GM13977 (cell line): Measurements from ENCODE around the gene PSENEN.

ENCODE experiments used
- DNase-seq: peaks from one replicate; pipeline ENCODE4 v3.0.0; 2012; ENCODE audit warnings: low spot score
- CTCF ChIP-seq: IDR thresholded peaks from 2 replicates; pipeline ENCODE4 v1.5.1; 2012; ENCODE audit warnings: mild to moderate bottlenecking, control low read depth; ENCODE audit not compliant: insufficient read depth; ENCODE audit errors: extremely low read depth, missing control alignments
- in situ Hi-C: fragments of 300-500 bp; cut with MboI; formaldehyde crosslinking; loops from one replicate; pipeline ENCODE4 v1.12.0; 2022; ENCODE audit warnings: low sequenced_read_pairs, low pct_unique_long_range_greater_than_20kb, mixed read lengths, inconsistent platforms; ENCODE audit not compliant: unreplicated experiment

PSENEN gene

GRCh38 chr19:35755550-35756376 is 10.3 kb downstream of the PSENEN start:
- no peak for TF ChIP-seq CTCF
- DNase-seq, result no peak
- in situ Hi-C loops, result no loop called here

DNA sequence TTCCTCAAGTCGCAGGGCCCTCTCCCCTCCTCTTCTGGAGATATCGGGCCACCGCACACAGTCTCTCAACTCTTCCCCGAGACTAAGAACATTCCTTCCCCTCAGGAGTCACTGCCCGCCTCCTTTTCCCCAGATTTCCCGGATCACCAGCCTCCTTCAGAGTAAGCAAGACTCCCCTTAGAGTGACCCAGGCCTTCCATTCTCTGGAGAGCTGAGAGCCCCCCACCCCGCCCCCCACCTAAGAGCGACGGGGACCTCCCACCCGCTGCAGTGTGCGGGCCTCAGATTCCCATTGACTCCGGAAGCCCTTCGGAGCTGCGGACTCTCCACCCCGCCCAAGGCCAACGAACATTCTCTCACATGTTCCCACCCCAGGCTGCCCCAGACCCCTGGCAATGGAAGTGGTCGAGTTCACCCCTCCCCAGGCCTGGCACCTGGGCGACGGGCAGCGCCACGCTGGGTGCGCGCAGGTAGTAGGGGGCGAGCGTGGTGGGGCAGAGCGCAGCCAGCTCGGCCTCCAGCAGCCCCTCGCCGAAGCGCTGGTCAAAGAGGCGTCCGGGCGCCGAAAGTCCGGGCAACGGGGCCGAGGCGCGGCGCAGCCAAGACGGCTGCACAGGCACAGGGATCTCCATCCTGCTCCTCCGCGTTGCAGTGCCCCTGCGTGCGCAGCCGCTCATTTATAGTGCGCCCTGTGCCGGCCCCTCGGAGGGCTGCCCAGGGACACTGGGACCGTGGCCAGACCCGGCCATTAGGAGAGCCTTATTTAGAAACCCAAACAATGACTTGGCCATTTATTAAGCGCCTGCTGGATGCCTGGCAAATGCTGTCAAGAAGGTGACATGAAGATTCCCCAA is 11.2 kb downstream of the PSENEN start, which contains the start of gene HSPB6:
HSPB6 (minus strand) TSS at position 653 of the 854 bp plus-strand sequence; CDS start at position 632, 21 bp downstream.
- DNase-seq, result no peak
- TF ChIP-seq CTCF, result no peak
- in situ Hi-C loops, result no loop called here

DNA sequence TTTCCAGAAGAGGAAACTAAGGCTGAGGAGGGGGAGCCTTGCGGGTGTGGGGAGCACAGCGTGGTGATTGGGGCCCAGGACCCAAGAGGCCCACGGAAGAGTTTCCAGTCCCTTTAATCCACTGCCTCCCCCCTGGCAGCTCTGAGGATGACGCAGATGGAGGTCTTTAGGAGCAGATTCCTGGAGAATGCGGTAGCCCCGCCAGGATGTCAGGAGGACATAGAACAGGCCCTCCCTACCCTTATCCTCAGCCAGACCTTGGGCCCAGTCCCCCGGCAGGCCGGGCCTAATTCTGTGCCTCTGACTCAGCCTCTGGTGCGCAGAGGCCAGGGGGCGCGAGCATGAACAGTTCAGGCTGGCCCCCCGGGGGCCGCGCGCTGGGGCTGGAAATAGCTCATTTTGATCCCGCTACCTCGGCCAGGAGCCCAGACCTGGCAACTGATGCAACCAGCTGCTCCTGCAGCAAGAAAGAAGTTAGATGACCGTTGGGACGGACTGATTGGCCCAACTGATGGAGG is 11.8 kb downstream of the PSENEN start:
- DNase-seq, result no peak
- in situ Hi-C loops, result no loop called here
- TF ChIP-seq CTCF, result no peak

DNA sequence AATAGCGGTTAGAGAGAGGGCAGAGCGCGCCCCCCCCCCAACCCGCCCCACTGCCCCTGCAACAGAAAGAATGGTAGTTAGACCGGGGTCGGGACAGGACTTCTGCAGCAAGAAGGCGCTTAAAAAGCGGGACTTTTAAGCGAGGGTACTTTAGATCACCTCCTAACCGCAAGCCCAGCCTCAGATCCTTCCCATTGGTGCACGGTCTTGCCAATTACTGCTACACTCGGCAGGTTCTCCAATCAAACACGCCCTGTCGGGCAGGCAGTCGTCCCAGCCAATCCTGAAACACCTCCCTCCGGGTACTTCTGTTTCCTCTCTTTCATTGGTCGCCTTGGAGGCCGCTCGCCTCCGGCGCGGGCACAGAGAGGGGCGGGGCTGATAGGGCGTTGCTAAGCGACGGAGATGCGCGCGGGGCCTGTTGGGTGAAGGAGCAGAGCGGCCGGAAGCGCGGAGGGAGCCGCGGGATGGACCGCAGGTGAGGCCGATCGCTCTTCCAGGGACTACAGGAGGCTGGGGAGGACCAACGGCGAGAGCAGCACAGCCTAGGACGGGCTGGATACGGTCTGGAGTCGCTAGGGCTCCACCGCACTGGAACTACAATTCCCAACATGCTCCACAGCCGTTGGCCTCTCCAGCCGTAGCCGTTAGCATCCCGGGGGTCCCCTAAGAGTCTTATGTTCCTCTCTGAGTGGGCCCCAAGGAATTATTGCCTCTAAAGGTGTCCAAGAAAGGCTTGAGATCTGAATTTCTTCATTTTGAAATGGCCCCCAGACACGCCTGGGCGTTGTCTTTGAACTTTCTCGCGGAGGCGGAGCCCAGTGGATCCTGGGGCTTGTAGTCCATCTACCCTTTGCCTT is 12.5 kb downstream of the PSENEN start, which contains the start of gene PROSER3:
PROSER3 (plus strand) TSS at position 428 of the 860 bp plus-strand sequence; CDS start at position 468, 40 bp downstream.
- in situ Hi-C loops, result no loop called here

DNA sequence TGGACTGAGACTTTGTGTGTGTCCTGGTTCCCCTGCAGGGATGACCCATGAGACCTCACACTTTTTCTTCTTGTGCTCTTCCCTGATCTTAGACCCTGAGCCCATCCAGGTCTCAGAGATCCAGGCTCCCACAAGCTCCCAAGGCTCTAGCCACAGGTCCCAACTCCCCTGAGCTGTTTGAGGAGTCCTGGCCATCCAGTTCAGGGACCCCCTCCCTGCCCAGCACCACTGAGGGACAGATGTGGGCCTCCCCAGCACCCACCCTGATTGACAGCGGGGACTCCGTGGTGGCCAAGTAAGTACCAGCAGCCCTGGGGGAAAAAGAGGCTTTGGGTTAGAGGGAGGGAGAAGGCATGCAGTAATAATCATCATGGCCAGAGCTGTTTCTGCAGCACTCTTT is 14.2 kb downstream of the PSENEN start:
- DNase-seq, result no peak
- TF ChIP-seq CTCF, result no peak
- in situ Hi-C loops, result no loop called here

More for the DNA sequence above, 12.5 kb downstream of the PSENEN start, which contains the start of gene PROSER3:
- peak; percentile 98 for DNase-seq
- TF ChIP-seq CTCF, result no peak
